Measurements from ENCODE around the gene CCL20.
"Not testable (repeated sequence)": the region's sequence is repeated elsewhere in the genome, so short reads cannot be mapped to it uniquely, and the experiment has no call there.

CCL20 gene

GRCh38 chr2:227796045-227796711 is 17.5 kb upstream of the CCL20 start:
- ChIA-PET POLR2A (no interaction called here), CTCF (interaction anchor here (0.9 to 1.3 kb wide), 4 partner anchors 23 to 95 kb away, joined by 3 to 4 read pairs (median 3); no protein-coding TSS in a partner anchor)
- DNase-seq (ENCODE audit: extremely low spot score) = no peak
- TF ChIP-seq CTCF (IDR thresholded peaks at IDR 0.05; ENCODE audit: control extremely low read depth, extremely low read depth, low read depth, missing control alignments) = no peak

- POLR2A ChIA-PET; DNase-seq (ENCODE audit: extremely low spot score): not testable (repeated sequence)
- CTCF ChIA-PET = interaction anchor here (0.9 to 1.3 kb wide), 3 partner anchors 23 to 94 kb away, joined by 3 read pairs; no protein-coding TSS in a partner anchor
Measured at GRCh38 chr2:227796768-227797167, 16.9 kb upstream of the CCL20 start.

GRCh38 chr2:227799202-227799601 is 14.4 kb upstream of the CCL20 start:
- POLR2A ChIA-PET = no interaction called here
- CTCF ChIA-PET = interaction anchor here (0.7 to 1.0 kb wide), 2 partner anchors 10 to 16 kb away, joined by 3 read pairs; no protein-coding TSS in a partner anchor
- TF ChIP-seq CTCF (IDR thresholded peaks at IDR 0.05; ENCODE audit: control extremely low read depth, extremely low read depth, low read depth, missing control alignments) = no peak
- DNase-seq (ENCODE audit: extremely low spot score) = no peak

- POLR2A ChIA-PET = no interaction called here
- no peak for DNase-seq (ENCODE audit: extremely low spot score)
- CTCF ChIA-PET = interaction anchor here (0.8 to 1.4 kb wide), 3 partner anchors 14 to 87 kb away, joined by 3 to 8 read pairs (median 3); no protein-coding TSS in a partner anchor
- no peak for TF ChIP-seq CTCF (IDR thresholded peaks at IDR 0.05; ENCODE audit: control extremely low read depth, extremely low read depth, low read depth, missing control alignments)
Measured at GRCh38 chr2:227802882-227803281, 10.8 kb upstream of the CCL20 start.

- CTCF ChIA-PET = interaction anchor here (1.0 to 2.8 kb wide), 5 partner anchors 11 to 56 kb away, joined by 3 to 12 read pairs (median 6); no protein-coding TSS in a partner anchor
Measured at GRCh38 chr2:227804975-227805374, 8.7 kb upstream of the CCL20 start.

GRCh38 chr2:227805578-227805977 is 8.1 kb upstream of the CCL20 start:
- no peak for DNase-seq (ENCODE audit: extremely low spot score)
- ChIA-PET CTCF (interaction anchor here (1.0 to 2.8 kb wide), 4 partner anchors 14 to 56 kb away, joined by 3 to 12 read pairs (median 9); no protein-coding TSS in a partner anchor), POLR2A (no interaction called here)
- TF ChIP-seq CTCF (IDR thresholded peaks at IDR 0.05; ENCODE audit: control extremely low read depth, extremely low read depth, low read depth, missing control alignments) = no peak

More at GRCh38 chr2:227804975-227805374, 8.7 kb upstream of the CCL20 start:
- TF ChIP-seq CTCF (IDR thresholded peaks at IDR 0.05; ENCODE audit: control extremely low read depth, extremely low read depth, low read depth, missing control alignments) = no peak
- POLR2A ChIA-PET = no interaction called here
- DNase-seq (ENCODE audit: extremely low spot score) = no peak

GRCh38 chr2:227808936-227809335 is 4.7 kb upstream of the CCL20 start:
- ChIA-PET CTCF (interaction anchor here (1.0 kb wide), 1 partner anchor 10 kb away, joined by 3 read pairs; no protein-coding TSS in a partner anchor), POLR2A (no interaction called here)
- TF ChIP-seq CTCF (IDR thresholded peaks at IDR 0.05; ENCODE audit: control extremely low read depth, extremely low read depth, low read depth, missing control alignments) = no peak

More at GRCh38 chr2:227808936-227809335, 4.7 kb upstream of the CCL20 start:
- DNase-seq (ENCODE audit: extremely low spot score) = no peak
